Type B pancreatic cell (in vitro differentiated cells): Measurements from ENCODE around the gene CTNNA3. TPM values are rescaled to one million over a fixed set of nuclear protein-coding genes. Genes with fewer than 3 reads are reported as not detected.
"Not testable (repeated sequence)": the region's sequence is repeated elsewhere in the genome, so short reads cannot be mapped to it uniquely, and the experiment has no call there.

Experiments used
- DNase-seq: peaks from one replicate; pipeline ENCODE4 v3.0.0; 2021; ENCODE audit warnings: mixed read lengths; ENCODE audit not compliant: unreplicated experiment; ENCODE audit errors: extremely low spot score
- H3K27ac Mint-ChIP-seq: 2 replicates; pipeline ENCODE4 v1.8.0; 2021; ENCODE audit warnings: mild to moderate bottlenecking, mixed read lengths
- H3K27me3 Mint-ChIP-seq: 2 replicates; pipeline ENCODE4 v1.8.0; 2021; ENCODE audit warnings: mixed read lengths
- H3K36me3 Mint-ChIP-seq: 2 replicates; pipeline ENCODE4 v1.8.0; 2021; ENCODE audit warnings: mixed read lengths
- H3K4me1 Mint-ChIP-seq: one replicate; pipeline ENCODE4 v1.8.0; 2021; ENCODE audit warnings: mixed read lengths; ENCODE audit not compliant: unreplicated experiment
- H3K4me3 Mint-ChIP-seq: 2 replicates; pipeline ENCODE4 v1.8.0; 2021; ENCODE audit warnings: mild to moderate bottlenecking, mixed read lengths
- H3K9me3 Mint-ChIP-seq: 2 replicates; pipeline ENCODE4 v1.8.0; 2021; ENCODE audit warnings: mixed read lengths
- total RNA-seq: library from RNA; stranded (reverse); gene quantifications from 2 replicates; pipeline ENCODE4 v1.2.1, GENCODE V29; 2021; ENCODE audit warnings: low replicate concordance
- TF ChIP-seq, protein P1 (sequence below): fragments of 200-600 bp; sonication (generic); conservative IDR thresholded peaks from 2 replicates; pipeline ENCODE4 v1.5.0; 2021; ENCODE audit warnings: antibody characterized with exemption, mild to moderate bottlenecking

The CTNNA3 gene
- total RNA-seq, 1 donor from 2014 or later: 2.6 TPM

- H3K4me1 Mint-ChIP-seq: no peaks in the 10 kb centered on the region
- H3K9me3 Mint-ChIP-seq: no peaks in the 10 kb centered on the region
- TF ChIP-seq, protein P1, sequence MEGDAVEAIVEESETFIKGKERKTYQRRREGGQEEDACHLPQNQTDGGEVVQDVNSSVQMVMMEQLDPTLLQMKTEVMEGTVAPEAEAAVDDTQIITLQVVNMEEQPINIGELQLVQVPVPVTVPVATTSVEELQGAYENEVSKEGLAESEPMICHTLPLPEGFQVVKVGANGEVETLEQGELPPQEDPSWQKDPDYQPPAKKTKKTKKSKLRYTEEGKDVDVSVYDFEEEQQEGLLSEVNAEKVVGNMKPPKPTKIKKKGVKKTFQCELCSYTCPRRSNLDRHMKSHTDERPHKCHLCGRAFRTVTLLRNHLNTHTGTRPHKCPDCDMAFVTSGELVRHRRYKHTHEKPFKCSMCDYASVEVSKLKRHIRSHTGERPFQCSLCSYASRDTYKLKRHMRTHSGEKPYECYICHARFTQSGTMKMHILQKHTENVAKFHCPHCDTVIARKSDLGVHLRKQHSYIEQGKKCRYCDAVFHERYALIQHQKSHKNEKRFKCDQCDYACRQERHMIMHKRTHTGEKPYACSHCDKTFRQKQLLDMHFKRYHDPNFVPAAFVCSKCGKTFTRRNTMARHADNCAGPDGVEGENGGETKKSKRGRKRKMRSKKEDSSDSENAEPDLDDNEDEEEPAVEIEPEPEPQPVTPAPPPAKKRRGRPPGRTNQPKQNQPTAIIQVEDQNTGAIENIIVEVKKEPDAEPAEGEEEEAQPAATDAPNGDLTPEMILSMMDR: no peak
- no peak for DNase-seq
- H3K36me3 Mint-ChIP-seq: no peaks in the 10 kb centered on the region
- H3K27me3 Mint-ChIP-seq: no peaks in the 10 kb centered on the region
- no peak overlapping the region for H3K27ac Mint-ChIP-seq
- H3K4me3 Mint-ChIP-seq: no peak overlapping the region
These were observed 1359.2 kb downstream of the CTNNA3 start for GRCh38 chr10:66336791-66337190.

DNA sequence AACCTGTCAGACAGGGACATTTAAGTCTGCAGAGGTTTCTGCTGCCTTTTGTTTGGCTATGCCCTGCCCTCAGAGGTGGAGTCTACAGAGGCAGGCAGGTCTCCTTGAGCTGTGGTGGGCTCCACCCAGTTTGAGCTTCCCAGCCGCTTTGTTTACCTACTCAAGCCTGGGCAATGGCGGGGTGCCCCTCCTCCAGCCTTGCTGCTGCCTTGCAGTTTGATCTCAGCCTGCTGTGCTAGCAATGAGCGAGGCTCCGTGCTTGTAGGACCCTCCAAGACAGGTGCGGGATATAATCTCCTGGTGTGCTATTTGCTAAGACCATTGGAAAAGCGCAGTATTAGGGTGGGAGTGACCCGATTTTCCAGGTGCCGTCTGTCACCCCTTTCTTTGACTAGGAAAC, 1360.2 kb downstream of the CTNNA3 start:
- DNase-seq, H3K4me1 Mint-ChIP-seq, H3K27me3 Mint-ChIP-seq, H3K4me3 Mint-ChIP-seq, H3K36me3 Mint-ChIP-seq, H3K27ac Mint-ChIP-seq, H3K9me3 Mint-ChIP-seq: not testable (repeated sequence)

DNA sequence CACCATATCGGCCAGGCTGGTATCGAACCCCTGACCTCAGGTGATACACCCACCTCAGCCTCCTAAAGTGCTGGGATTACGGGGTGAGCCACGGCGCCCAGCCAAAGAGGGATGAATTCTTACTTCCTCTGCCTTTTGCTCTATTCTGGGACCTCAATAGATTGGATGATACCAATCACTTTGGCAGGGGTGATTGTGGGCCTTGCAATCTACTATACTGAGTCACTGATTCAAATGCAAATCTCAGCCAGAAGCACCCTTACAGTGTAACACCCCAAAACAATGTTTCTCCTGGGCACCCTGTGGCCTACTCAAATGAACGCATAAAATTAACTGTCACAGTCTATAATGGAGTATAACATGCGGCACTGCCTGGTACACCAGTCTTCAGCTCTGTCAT, 1366.8 kb downstream of the CTNNA3 start:
- Mint-ChIP-seq H3K9me3 (no peaks in the 10 kb centered on the region), H3K36me3 (no peaks in the 10 kb centered on the region), H3K27me3 (no peaks in the 10 kb centered on the region), H3K27ac (no peak overlapping the region), H3K4me1 (no peaks in the 10 kb centered on the region), H3K4me3 (no peak overlapping the region)
- DNase-seq: no peak
- TF ChIP-seq, protein P1: no peak

GRCh38 chr10:66326876-66327275, 1369.1 kb downstream of the CTNNA3 start:
- Mint-ChIP-seq H3K4me1 (peaks cover 6% of the 10 kb centered on the region), H3K9me3 (no peaks in the 10 kb centered on the region), H3K27ac (no peak overlapping the region), H3K27me3 (no peaks in the 10 kb centered on the region), H3K4me3 (no peak overlapping the region), H3K36me3 (no peaks in the 10 kb centered on the region)
- TF ChIP-seq, protein P1: no peak
- DNase-seq: no peak

DNA sequence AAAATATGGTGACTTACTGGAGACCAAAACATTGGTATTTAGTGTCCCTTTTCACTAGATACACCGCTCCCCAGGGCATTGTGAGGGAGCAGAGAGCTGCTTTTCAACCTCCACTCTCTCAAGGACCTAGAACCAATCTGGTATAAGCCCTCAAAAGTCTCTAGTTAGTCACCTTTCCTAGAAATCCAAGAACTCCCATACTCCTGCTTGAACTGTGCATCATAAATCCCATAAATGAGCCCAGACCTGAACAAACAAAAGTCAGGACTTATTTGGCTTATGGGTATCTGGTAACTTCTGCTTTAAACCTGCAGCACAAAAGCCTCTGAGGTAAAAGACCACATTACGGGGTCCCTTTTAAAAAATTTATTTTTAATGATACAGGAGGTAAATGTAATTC, 1373.2 kb downstream of the CTNNA3 start:
- TF ChIP-seq, protein P1: no peak
- Mint-ChIP-seq H3K27me3 (no peaks in the 10 kb centered on the region), H3K27ac (no peak overlapping the region), H3K4me1 (peaks cover 8% of the 10 kb centered on the region), H3K36me3 (no peaks in the 10 kb centered on the region), H3K9me3 (no peaks in the 10 kb centered on the region), H3K4me3 (no peak overlapping the region)
- DNase-seq: no peak

GRCh38 chr10:66321723-66322665, 1374.0 kb downstream of the CTNNA3 start:
- H3K27ac Mint-ChIP-seq: no peak overlapping the region
- peaks cover 8% of the 10 kb centered on the region for H3K4me1 Mint-ChIP-seq
- H3K36me3 Mint-ChIP-seq: no peaks in the 10 kb centered on the region
- no peak overlapping the region for H3K4me3 Mint-ChIP-seq
- TF ChIP-seq, protein P1: no peak
- DNase-seq: no peak
- no peaks in the 10 kb centered on the region for H3K27me3 Mint-ChIP-seq
- H3K9me3 Mint-ChIP-seq: no peaks in the 10 kb centered on the region
